ENCODE measurements around the gene RBMS3. TPM values are rescaled to one million over a fixed set of nuclear protein-coding genes. Genes with fewer than 3 reads are reported as not detected.

Gene RBMS3
- polyA plus RNA-seq, 1 donor, result 27.7 TPM

GRCh38 chr3:29694783-29695182 lies 413.9 kb downstream of the RBMS3 start:
- no peak for DNase-seq

GRCh38 chr3:29695201-29695600 lies 414.3 kb downstream of the RBMS3 start:
- no peak for DNase-seq

GRCh38 chr3:29695643-29696198 lies 414.9 kb downstream of the RBMS3 start:
- peak; percentile 40 for DNase-seq

- no peak for DNase-seq
These were observed 415.4 kb downstream of the RBMS3 start for GRCh38 chr3:29696311-29696710.

GRCh38 chr3:29697989-29698388 lies 417.1 kb downstream of the RBMS3 start:
- no peak for DNase-seq

- peak; percentile 38 for DNase-seq
These were observed 419.4 kb downstream of the RBMS3 start for GRCh38 chr3:29700256-29700655.

- DNase-seq, result no peak
These were observed 420.6 kb downstream of the RBMS3 start for GRCh38 chr3:29701326-29701983.

- DNase-seq, result no peak
These were observed 425.3 kb downstream of the RBMS3 start for GRCh38 chr3:29705906-29706844.

GRCh38 chr3:29708884-29709283 lies 428.0 kb downstream of the RBMS3 start:
- no peak for DNase-seq

- no peak for DNase-seq
These were observed 430.4 kb downstream of the RBMS3 start for GRCh38 chr3:29711255-29711771.

- no peak for DNase-seq
These were observed 435.3 kb downstream of the RBMS3 start for GRCh38 chr3:29716213-29716612.

GRCh38 chr3:29718661-29719065 lies 437.8 kb downstream of the RBMS3 start:
- no peak for DNase-seq

- DNase-seq, result no peak
These were observed 439.8 kb downstream of the RBMS3 start for GRCh38 chr3:29720665-29721064.

GRCh38 chr3:29721789-29722188 lies 440.9 kb downstream of the RBMS3 start:
- no peak for DNase-seq

- no peak for DNase-seq
These were observed 450.2 kb downstream of the RBMS3 start for GRCh38 chr3:29731050-29731449.

- no peak for DNase-seq
These were observed 460.4 kb downstream of the RBMS3 start for GRCh38 chr3:29741231-29741630.

GRCh38 chr3:29745232-29745870 lies 464.5 kb downstream of the RBMS3 start:
- no peak for DNase-seq

GRCh38 chr3:29746163-29746760 lies 465.4 kb downstream of the RBMS3 start:
- DNase-seq, result no peak

- no peak for DNase-seq
These were observed 467.1 kb downstream of the RBMS3 start for GRCh38 chr3:29747991-29748390.

- DNase-seq, result no peak
These were observed 470.9 kb downstream of the RBMS3 start for GRCh38 chr3:29751647-29752314.

- DNase-seq, result no peak
These were observed 473.5 kb downstream of the RBMS3 start for GRCh38 chr3:29754346-29754745.

GRCh38 chr3:29755416-29755815 lies 474.5 kb downstream of the RBMS3 start:
- DNase-seq, result no peak
